ENCODE results near the gene JAKMIP1. TPM values are rescaled to one million over a fixed set of nuclear protein-coding genes. Genes with fewer than 3 reads are reported as not detected.

Gene JAKMIP1
- total and polyA plus RNA-seq, 2 donors (not counting 1 experiment from before 2014, with no cell fraction given): 0.49 to 1.0 TPM

DNA sequence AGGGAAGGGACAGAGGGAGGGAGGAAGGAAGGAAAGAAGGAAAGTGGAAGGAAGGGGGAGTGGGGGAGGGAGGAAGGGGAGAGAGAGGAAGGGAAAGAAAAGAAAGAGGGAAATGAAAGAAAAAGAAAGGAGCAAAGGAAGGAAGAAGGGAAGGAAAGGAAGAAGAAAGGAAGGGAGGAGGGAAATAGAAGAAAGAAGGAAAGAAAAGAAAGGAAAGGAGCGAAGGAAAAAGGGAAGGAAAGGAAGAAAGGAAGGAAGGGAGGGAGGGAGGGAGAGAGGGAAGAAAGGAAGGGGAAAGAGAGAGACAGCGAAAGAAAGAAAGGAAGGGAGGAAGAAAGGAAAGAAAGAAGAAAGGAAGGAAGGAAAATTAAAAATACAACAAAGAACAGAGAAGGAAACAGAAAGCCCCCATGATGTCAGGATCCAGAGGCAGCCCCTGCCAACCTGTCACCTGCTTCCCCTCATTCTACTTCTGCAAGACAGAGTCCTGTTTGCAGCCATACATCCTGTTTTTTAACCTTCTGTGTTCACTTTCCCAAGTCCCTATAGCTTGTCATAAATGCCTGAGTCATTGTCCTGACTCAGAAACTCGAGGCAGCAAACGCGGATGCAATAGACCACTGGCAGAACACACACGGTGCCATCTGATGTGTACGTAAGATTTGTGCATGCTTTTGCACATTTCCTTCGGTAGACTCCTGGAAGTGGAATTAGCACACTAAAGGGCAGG, 105.2 kb downstream of the JAKMIP1 start:
- no peak for ATAC-seq (ENCODE audit: low read depth)
- H3K27ac Mint-ChIP-seq: no peak overlapping the region
- H3K79me2 ChIP-seq (ENCODE audit: control insufficient read depth, insufficient read depth, low read length): no peaks in the 10 kb centered on the region

GRCh38 chr4:6093671-6094070, 106.7 kb downstream of the JAKMIP1 start:
- no peak overlapping the region for H3K4me3 Mint-ChIP-seq
- peaks cover 2% of the 10 kb centered on the region for H3K9me3 Mint-ChIP-seq (ENCODE audit: insufficient read depth)
- Histone ChIP-seq H3K4me3 (ENCODE audit: control extremely low read depth in 1 of 5, extremely low read depth in 1 of 5, insufficient read depth in 1 of 5, low read depth in 2 of 5, low read length in 4 of 5) (no peak overlapping the region), H3K79me2 (ENCODE audit: control insufficient read depth, insufficient read depth, low read length) (no peaks in the 10 kb centered on the region), H3K27me3 (replicated peaks in 1 of 4; ENCODE audit: control extremely low read depth in 1 of 4, control insufficient read depth in 3 of 4, insufficient read depth in 4 of 4, low read length in 3 of 4) (peaks cover 0 to 3% (median 0%) of the 10 kb centered on the region in 4 experiments), H3K4me2 (replicated peaks; ENCODE audit: low read depth, low read length, poor library complexity, severe bottlenecking) (no peak overlapping the region), H3K27ac (ENCODE audit: low read length in 2 of 2) (no peak overlapping the region), H4K20me1 (ENCODE audit: control insufficient read depth, insufficient read depth, low read length, poor library complexity, severe bottlenecking) (no peaks in the 10 kb centered on the region), H3K9ac (ENCODE audit: low read length) (no peak overlapping the region), H3K9me3 (ENCODE audit: control extremely low read depth in 1 of 3, control insufficient read depth in 2 of 3, insufficient read depth in 1 of 3, low read length in 2 of 3) (peaks cover 0 to 5% (median 0%) of the 10 kb centered on the region in 3 donors), H2AFZ (ENCODE audit: insufficient read depth, low read depth, low read length, poor library complexity, severe bottlenecking) (no peak overlapping the region), H3K36me3 (replicated peaks in 1 of 2; ENCODE audit: control extremely low read depth in 1 of 2, control insufficient read depth in 1 of 2, extremely low read depth in 1 of 2, insufficient read depth in 2 of 2, low read length in 1 of 2) (no peaks in the 10 kb centered on the region), H3K4me1 (ENCODE audit: control insufficient read depth in 2 of 2, insufficient read depth in 2 of 2, low read length in 2 of 2) (no peaks in the 10 kb centered on the region)
- ChIA-PET POLR2A (no interaction called here), CTCF (no interaction called here)
- ATAC-seq (ENCODE audit: low read depth) (no peak), DNase-seq (no peak)
- intact Hi-C loops (cut with micrococcal nuclease): no loop called here
- no peaks in the 10 kb centered on the region for H3K4me1 Mint-ChIP-seq
- TF ChIP-seq, protein P1, sequence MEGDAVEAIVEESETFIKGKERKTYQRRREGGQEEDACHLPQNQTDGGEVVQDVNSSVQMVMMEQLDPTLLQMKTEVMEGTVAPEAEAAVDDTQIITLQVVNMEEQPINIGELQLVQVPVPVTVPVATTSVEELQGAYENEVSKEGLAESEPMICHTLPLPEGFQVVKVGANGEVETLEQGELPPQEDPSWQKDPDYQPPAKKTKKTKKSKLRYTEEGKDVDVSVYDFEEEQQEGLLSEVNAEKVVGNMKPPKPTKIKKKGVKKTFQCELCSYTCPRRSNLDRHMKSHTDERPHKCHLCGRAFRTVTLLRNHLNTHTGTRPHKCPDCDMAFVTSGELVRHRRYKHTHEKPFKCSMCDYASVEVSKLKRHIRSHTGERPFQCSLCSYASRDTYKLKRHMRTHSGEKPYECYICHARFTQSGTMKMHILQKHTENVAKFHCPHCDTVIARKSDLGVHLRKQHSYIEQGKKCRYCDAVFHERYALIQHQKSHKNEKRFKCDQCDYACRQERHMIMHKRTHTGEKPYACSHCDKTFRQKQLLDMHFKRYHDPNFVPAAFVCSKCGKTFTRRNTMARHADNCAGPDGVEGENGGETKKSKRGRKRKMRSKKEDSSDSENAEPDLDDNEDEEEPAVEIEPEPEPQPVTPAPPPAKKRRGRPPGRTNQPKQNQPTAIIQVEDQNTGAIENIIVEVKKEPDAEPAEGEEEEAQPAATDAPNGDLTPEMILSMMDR (IDR thresholded peaks at IDR 0.05): no peak
- no peak for TF ChIP-seq EZH2 (IDR thresholded peaks at IDR 0.05; ENCODE audit: borderline replicate concordance, insufficient read depth, low read depth, low read length, poor library complexity, severe bottlenecking)
- H3K27ac Mint-ChIP-seq: no peak overlapping the region
- WGBS (ENCODE audit: insufficient coverage): 78% methylated on average over 6 of the region's 6 CpGs
- H3K27me3 Mint-ChIP-seq: peaks cover 5% of the 10 kb centered on the region

More for the DNA sequence above, 105.2 kb downstream of the JAKMIP1 start:
- no peaks in the 10 kb centered on the region for H3K4me1 Mint-ChIP-seq
- Histone ChIP-seq H3K9ac (ENCODE audit: low read length) (no peak overlapping the region), H3K4me3 (ENCODE audit: control extremely low read depth in 1 of 5, extremely low read depth in 1 of 5, insufficient read depth in 1 of 5, low read depth in 2 of 5, low read length in 4 of 5) (no peak overlapping the region), H2AFZ (ENCODE audit: insufficient read depth, low read depth, low read length, poor library complexity, severe bottlenecking) (no peak overlapping the region), H3K4me1 (ENCODE audit: control insufficient read depth in 2 of 2, insufficient read depth in 2 of 2, low read length in 2 of 2) (no peaks in the 10 kb centered on the region), H3K4me2 (replicated peaks; ENCODE audit: low read depth, low read length, poor library complexity, severe bottlenecking) (no peak overlapping the region), H3K36me3 (replicated peaks in 1 of 2; ENCODE audit: control extremely low read depth in 1 of 2, control insufficient read depth in 1 of 2, extremely low read depth in 1 of 2, insufficient read depth in 2 of 2, low read length in 1 of 2) (no peaks in the 10 kb centered on the region), H3K27me3 (replicated peaks in 1 of 4; ENCODE audit: control extremely low read depth in 1 of 4, control insufficient read depth in 3 of 4, insufficient read depth in 4 of 4, low read length in 3 of 4) (peaks cover 0 to 3% (median 0%) of the 10 kb centered on the region in 4 experiments), H3K27ac (ENCODE audit: low read length in 2 of 2) (no peak overlapping the region), H3K9me3 (ENCODE audit: control extremely low read depth in 1 of 3, control insufficient read depth in 2 of 3, insufficient read depth in 1 of 3, low read length in 2 of 3) (peaks cover 0 to 5% (median 0%) of the 10 kb centered on the region in 3 donors), H4K20me1 (ENCODE audit: control insufficient read depth, insufficient read depth, low read length, poor library complexity, severe bottlenecking) (no peaks in the 10 kb centered on the region)
- peaks cover 2% of the 10 kb centered on the region for H3K9me3 Mint-ChIP-seq (ENCODE audit: insufficient read depth)
- CTCF ChIA-PET: no interaction called here
- DNase-seq: no peak
- intact Hi-C loops (cut with micrococcal nuclease): no loop called here
- POLR2A ChIA-PET: no interaction called here
- 12% methylated on average over 8 of the region's 8 CpGs for WGBS (ENCODE audit: insufficient coverage)
- TF ChIP-seq EZH2 (IDR thresholded peaks at IDR 0.05; ENCODE audit: borderline replicate concordance, insufficient read depth, low read depth, low read length, poor library complexity, severe bottlenecking): no peak
- TF ChIP-seq, protein P1 (IDR thresholded peaks at IDR 0.05): no peak
- peaks cover 5% of the 10 kb centered on the region for H3K27me3 Mint-ChIP-seq
- H3K4me3 Mint-ChIP-seq: no peak overlapping the region
